GM12875 (cell line): ENCODE measurements around the gene TMCC1.

Experiments used
- H3K4me3 ChIP-seq: one replicate; pipeline ENCODE4 v1.5.1; 2011; ENCODE audit warnings: low read depth, low read length, control low read depth
- TF ChIP-seq, protein P1 (sequence below): IDR thresholded peaks from 2 replicates; pipeline ENCODE4 v1.5.1; 2011; ENCODE audit warnings: low read depth, mild to moderate bottlenecking, control low read depth, inconsistent platforms, low read length, moderate library complexity, borderline replicate concordance; ENCODE audit not compliant: insufficient read depth

The TMCC1 gene

GRCh38 chr3:129746629-129747028 is 146.9 kb downstream of the TMCC1 start:
- TF ChIP-seq, protein P1, sequence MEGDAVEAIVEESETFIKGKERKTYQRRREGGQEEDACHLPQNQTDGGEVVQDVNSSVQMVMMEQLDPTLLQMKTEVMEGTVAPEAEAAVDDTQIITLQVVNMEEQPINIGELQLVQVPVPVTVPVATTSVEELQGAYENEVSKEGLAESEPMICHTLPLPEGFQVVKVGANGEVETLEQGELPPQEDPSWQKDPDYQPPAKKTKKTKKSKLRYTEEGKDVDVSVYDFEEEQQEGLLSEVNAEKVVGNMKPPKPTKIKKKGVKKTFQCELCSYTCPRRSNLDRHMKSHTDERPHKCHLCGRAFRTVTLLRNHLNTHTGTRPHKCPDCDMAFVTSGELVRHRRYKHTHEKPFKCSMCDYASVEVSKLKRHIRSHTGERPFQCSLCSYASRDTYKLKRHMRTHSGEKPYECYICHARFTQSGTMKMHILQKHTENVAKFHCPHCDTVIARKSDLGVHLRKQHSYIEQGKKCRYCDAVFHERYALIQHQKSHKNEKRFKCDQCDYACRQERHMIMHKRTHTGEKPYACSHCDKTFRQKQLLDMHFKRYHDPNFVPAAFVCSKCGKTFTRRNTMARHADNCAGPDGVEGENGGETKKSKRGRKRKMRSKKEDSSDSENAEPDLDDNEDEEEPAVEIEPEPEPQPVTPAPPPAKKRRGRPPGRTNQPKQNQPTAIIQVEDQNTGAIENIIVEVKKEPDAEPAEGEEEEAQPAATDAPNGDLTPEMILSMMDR = no peak
- no peak overlapping the region for H3K4me3 ChIP-seq

- TF ChIP-seq, protein P1 = no peak
Observed at GRCh38 chr3:129745253-129745652, 148.3 kb downstream of the TMCC1 start.

GRCh38 chr3:129741794-129742193 is 151.7 kb downstream of the TMCC1 start:
- TF ChIP-seq, protein P1 = no peak
- H3K4me3 ChIP-seq = no peak overlapping the region

More at GRCh38 chr3:129745253-129745652, 148.3 kb downstream of the TMCC1 start:
- no peak overlapping the region for H3K4me3 ChIP-seq

- no peak overlapping the region for H3K4me3 ChIP-seq
- TF ChIP-seq, protein P1 = no peak
Observed at GRCh38 chr3:129740090-129740489, 153.4 kb downstream of the TMCC1 start.

- no peak overlapping the region for H3K4me3 ChIP-seq
- TF ChIP-seq, protein P1 = no peak
Observed at GRCh38 chr3:129739634-129740033, 153.9 kb downstream of the TMCC1 start.

- no peak overlapping the region for H3K4me3 ChIP-seq
- TF ChIP-seq, protein P1 = no peak
Observed at GRCh38 chr3:129738172-129738571, 155.3 kb downstream of the TMCC1 start.

DNA sequence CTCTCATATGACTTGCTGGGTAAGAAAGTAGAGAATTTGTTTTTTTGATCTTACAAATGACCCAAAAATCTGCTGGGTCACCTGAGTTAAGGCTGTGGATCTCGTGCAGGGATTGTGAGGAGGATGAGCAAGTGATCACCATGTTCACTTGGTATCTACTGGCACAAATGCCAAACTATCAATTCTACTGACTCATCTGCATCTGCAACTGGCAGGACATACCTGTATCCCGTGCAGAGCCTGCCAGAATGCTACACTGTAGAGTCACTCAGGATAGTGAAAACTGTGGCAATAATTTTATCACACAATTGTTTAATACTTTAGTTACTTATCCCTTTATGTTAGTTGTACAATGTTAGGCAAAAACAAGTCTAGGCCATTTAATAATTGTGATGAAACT is 157.4 kb downstream of the TMCC1 start:
- no peak overlapping the region for H3K4me3 ChIP-seq
- TF ChIP-seq, protein P1 = no peak
